Endothelial cell (in vitro differentiated cells): ENCODE measurements around the gene FRMPD4. TPM values are rescaled to one million over a fixed set of nuclear protein-coding genes. Genes with fewer than 3 reads are reported as not detected.

Experiments used
- DNase-seq: peaks from one replicate; pipeline ENCODE4 v3.0.0; 2021; ENCODE audit warnings: low spot score
- H3K27ac Mint-ChIP-seq: one replicate; pipeline ENCODE4 v1.8.0; 2021; ENCODE audit warnings: mixed read lengths, inconsistent platforms; ENCODE audit not compliant: unreplicated experiment
- H3K27me3 Mint-ChIP-seq: one replicate; pipeline ENCODE4 v1.8.0; 2021; ENCODE audit warnings: mild to moderate bottlenecking, moderate library complexity, mixed read lengths, inconsistent platforms; ENCODE audit not compliant: unreplicated experiment
- H3K36me3 Mint-ChIP-seq: one replicate; pipeline ENCODE4 v1.8.0; 2021; ENCODE audit warnings: mild to moderate bottlenecking, low read depth, mixed read lengths, inconsistent platforms; ENCODE audit not compliant: unreplicated experiment
- H3K4me1 Mint-ChIP-seq: one replicate; pipeline ENCODE4 v1.8.0; 2021; ENCODE audit warnings: mild to moderate bottlenecking, mixed read lengths, inconsistent platforms; ENCODE audit not compliant: unreplicated experiment
- H3K4me3 Mint-ChIP-seq: one replicate; pipeline ENCODE4 v1.8.0; 2021; ENCODE audit warnings: mild to moderate bottlenecking, mixed read lengths, inconsistent platforms; ENCODE audit not compliant: unreplicated experiment
- H3K9me3 Mint-ChIP-seq: one replicate; pipeline ENCODE4 v1.8.0; 2021; ENCODE audit warnings: mixed read lengths, inconsistent platforms; ENCODE audit not compliant: unreplicated experiment
- total RNA-seq: library from RNA; stranded (reverse); fragmentation: NEBNext Ultra II Directional; extraction: Animal tissue kit (Norgen Biotek cat#: 25700); gene quantifications from one replicate; pipeline ENCODE4 v1.2.1, GENCODE V29; 2021; ENCODE audit not compliant: unreplicated experiment
- TF ChIP-seq, protein P1 (sequence below): fragments of 200-600 bp; sonication (generic); IDR thresholded peaks from one replicate; pipeline ENCODE4 v1.5.0; 2021; ENCODE audit warnings: antibody characterized with exemption; ENCODE audit not compliant: unreplicated experiment

FRMPD4 gene
- total RNA-seq, 1 donor from 2014 or later, result 0.03 TPM

DNA sequence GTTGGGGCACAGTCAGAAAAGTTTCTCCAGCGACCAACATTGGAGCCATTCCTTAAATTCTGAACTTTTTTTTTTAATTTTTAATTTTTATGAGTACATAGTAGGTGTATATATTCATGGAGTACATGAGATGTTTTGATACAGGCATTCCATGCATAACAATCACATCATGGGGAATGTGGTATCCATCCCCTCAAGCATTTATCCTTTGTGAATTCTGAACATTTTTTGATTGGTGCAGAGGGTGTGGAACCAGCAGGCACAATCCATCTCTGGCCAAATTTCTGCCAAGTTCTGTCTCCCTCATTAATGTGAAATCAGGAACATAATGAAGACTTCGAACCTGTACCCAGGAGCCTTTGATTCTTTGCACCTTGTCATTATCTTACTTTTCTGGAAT, 267.0 kb downstream of the FRMPD4 start:
- Mint-ChIP-seq H3K27ac (no peak overlapping the region), H3K4me3 (no peak overlapping the region), H3K4me1 (no peaks in the 10 kb centered on the region), H3K27me3 (no peaks in the 10 kb centered on the region), H3K36me3 (no peaks in the 10 kb centered on the region), H3K9me3 (no peaks in the 10 kb centered on the region)
- TF ChIP-seq, protein P1, sequence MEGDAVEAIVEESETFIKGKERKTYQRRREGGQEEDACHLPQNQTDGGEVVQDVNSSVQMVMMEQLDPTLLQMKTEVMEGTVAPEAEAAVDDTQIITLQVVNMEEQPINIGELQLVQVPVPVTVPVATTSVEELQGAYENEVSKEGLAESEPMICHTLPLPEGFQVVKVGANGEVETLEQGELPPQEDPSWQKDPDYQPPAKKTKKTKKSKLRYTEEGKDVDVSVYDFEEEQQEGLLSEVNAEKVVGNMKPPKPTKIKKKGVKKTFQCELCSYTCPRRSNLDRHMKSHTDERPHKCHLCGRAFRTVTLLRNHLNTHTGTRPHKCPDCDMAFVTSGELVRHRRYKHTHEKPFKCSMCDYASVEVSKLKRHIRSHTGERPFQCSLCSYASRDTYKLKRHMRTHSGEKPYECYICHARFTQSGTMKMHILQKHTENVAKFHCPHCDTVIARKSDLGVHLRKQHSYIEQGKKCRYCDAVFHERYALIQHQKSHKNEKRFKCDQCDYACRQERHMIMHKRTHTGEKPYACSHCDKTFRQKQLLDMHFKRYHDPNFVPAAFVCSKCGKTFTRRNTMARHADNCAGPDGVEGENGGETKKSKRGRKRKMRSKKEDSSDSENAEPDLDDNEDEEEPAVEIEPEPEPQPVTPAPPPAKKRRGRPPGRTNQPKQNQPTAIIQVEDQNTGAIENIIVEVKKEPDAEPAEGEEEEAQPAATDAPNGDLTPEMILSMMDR, result no peak
- no peak for DNase-seq

DNA sequence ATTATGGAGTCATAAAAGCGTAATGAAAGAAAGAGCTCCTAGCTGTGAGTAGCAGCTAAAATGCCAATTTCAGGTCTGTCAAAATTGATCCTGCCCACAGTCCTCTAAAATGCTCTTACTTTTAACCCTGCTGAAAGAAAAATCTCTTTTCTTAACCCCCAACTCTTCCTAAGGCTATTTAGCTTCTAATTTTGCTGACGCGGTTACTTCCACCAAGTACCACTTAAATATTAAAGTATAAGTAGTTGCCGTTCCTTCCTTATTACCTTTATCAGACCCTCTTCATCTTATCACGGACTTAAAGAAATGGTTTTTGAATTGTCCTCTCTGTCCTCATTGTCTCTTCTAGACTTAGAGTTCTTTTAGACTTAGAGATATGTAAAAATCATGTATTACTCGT, 272.2 kb downstream of the FRMPD4 start:
- H3K9me3 Mint-ChIP-seq, result no peaks in the 10 kb centered on the region
- H3K4me1 Mint-ChIP-seq, result no peaks in the 10 kb centered on the region
- no peak overlapping the region for H3K27ac Mint-ChIP-seq
- no peak for DNase-seq
- TF ChIP-seq, protein P1, result no peak
- H3K4me3 Mint-ChIP-seq, result no peak overlapping the region
- H3K27me3 Mint-ChIP-seq, result no peaks in the 10 kb centered on the region
- no peaks in the 10 kb centered on the region for H3K36me3 Mint-ChIP-seq

DNA sequence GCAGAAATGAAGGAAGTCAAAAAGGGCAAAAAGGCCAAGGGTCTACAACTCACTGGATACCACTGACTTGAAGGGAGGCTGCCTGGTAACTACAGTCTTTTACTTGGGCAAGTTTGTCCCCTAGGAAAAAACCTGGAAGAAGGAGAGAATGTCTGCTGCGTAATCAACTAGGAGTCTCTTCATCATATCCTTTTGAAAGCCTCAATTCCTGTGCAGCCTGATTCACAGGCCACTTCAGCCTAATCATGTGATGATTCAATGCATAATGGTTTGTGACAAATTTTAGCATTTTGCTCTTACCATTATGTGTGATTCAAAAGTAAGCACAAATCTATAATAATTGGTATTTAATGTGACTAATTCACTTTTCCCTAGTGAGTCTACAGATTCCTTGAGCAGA, 273.6 kb downstream of the FRMPD4 start:
- no peaks in the 10 kb centered on the region for H3K4me1 Mint-ChIP-seq
- TF ChIP-seq, protein P1, result no peak
- H3K9me3 Mint-ChIP-seq, result no peaks in the 10 kb centered on the region
- no peak overlapping the region for H3K4me3 Mint-ChIP-seq
- no peak for DNase-seq
- no peak overlapping the region for H3K27ac Mint-ChIP-seq
- H3K36me3 Mint-ChIP-seq, result no peaks in the 10 kb centered on the region
- H3K27me3 Mint-ChIP-seq, result no peaks in the 10 kb centered on the region

DNA sequence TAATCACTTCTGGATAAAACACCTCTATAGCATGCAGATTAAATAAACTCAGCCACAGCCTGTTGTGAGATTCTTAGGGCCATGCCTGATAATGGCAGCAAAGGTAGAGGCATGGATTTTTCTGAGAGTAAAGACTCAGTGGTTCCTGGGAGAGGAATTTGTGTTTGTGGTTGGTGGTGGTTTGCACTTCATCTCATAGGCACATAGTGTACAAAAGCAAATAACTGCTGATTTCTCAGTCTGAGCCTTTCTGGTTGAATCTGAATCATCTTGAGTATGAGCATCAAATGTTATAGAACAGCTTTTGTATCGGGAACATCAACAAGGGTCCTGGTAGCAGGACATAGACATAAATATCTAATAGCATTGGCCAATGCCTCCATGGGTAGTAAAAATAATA, 274.3 kb downstream of the FRMPD4 start:
- TF ChIP-seq, protein P1, result no peak
- Mint-ChIP-seq H3K27me3 (no peaks in the 10 kb centered on the region), H3K36me3 (no peaks in the 10 kb centered on the region), H3K4me1 (no peaks in the 10 kb centered on the region), H3K27ac (no peak overlapping the region), H3K9me3 (no peaks in the 10 kb centered on the region), H3K4me3 (no peak overlapping the region)
- DNase-seq, result no peak

DNA sequence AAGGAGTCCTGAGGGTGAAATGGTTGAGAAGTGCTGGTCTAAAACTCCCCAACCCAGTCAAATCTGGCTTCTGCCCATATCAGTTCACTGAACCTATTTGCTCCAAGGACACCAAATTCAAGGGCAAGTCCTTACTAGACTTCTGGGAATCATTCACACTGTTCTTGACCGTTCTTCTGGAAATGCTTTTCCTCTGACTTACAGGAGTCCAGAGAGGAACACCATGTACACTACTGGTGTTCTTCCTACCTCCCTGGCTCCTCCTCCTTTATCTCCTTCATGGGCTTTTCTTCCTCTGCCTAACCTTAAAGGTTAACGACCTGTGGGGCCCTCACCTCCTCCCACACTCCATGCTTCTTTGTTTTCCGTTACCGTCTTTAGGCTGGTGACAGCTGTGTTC, 281.3 kb downstream of the FRMPD4 start:
- H3K4me1 Mint-ChIP-seq, result peaks cover 6% of the 10 kb centered on the region
- H3K4me3 Mint-ChIP-seq, result no peak overlapping the region
- H3K36me3 Mint-ChIP-seq, result no peaks in the 10 kb centered on the region
- no peak overlapping the region for H3K27ac Mint-ChIP-seq
- no peaks in the 10 kb centered on the region for H3K27me3 Mint-ChIP-seq
- DNase-seq, result no peak
- TF ChIP-seq, protein P1, result no peak
- no peaks in the 10 kb centered on the region for H3K9me3 Mint-ChIP-seq
